T-helper 2 cell treated with Interferon-gamma antibody and Interleukin-4, amounts not matched to agents 100 ng/mL and 5 ng/mL, for 36 hours (primary cell): ENCODE results near the gene ZFHX3. TPM values are rescaled to one million over a fixed set of nuclear protein-coding genes. Genes with fewer than 3 reads are reported as not detected.

Experiments used
- intact Hi-C: fragments of 100-400 bp; cut with micrococcal nuclease; formaldehyde crosslinking; loops from one replicate; pipeline ENCODE4 v1.15.1; 2023
- total RNA-seq: library from RNA; stranded (reverse); gene quantifications from 2 replicates; pipeline ENCODE4 v1.2.3, GENCODE V29; 2022

Gene ZFHX3
- total RNA-seq, 1 donor from 2014 or later, result 1.2 TPM

DNA sequence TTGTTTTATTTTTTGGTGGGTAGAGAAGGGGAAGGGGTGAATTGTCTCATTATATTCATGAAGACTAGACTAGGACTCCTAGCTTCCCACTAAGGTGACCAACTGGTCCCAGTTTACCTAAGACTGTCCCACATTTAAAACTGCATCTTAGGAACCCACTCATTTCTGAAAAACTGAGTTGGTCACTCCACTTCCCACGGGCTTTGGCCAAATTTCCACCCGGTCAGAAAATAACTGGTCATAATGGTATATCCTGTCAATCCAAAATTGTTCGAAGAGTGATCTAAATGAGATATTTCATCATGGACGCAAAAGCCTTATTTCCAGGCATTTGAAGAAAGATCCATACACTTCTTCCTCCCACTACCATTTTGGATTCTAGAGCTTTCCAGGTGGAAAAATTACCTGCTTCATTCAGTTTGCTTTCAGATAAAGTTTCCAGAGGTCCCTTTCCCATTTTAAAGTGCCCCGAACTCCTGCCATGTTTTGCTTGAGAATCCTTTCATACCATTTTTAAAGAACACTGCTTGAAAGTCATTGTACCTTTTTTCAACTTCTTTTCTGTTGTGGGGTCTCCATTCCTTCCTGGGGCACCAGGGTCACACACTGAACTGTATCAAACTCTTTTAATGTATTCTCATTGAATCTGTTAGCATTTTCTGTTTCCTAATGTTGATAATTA, 21.8 kb upstream of the ZFHX3 start:
- intact Hi-C loops, result no loop called here

DNA sequence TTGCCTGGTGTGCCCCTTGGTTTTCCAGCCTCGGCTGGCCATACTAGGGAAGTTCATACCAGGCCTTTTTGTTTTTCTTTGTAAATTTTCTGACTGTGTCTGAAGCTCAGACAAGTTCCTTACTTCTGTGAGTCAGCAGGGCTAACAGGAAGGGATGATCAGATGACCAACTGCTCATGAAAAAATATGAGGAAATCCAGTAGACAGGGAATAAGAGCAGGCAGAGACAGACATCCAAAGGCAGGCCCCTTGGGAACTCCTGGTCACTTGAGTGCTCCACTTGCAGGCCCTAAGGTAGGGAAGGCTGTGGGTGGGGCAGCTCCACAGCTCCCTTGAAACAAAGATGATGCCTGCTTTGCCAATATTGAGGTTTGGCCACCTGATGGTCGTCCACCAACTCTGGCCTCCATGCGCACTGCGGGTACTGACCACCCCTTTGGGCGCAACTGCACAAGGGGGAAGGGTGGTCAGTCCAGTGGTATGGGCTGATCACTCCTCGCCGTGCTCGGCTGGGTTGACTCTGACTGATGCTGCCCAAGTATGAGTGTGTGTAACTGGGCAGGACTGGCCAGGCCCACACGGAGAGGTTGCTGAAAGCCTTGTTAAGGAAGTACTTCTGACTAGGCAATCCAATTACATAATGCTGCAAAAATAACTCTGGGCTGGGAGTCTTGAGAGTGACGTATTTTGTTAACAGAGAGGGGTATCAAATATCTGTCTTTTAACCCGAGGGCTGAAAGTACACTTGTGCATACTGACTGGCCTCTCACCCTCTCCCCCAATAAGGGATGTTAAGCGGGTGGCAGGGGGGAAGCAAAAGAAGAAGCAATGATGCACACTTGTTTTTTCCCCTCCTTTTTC, 20.8 kb upstream of the ZFHX3 start:
- intact Hi-C loops, result no loop called here

DNA sequence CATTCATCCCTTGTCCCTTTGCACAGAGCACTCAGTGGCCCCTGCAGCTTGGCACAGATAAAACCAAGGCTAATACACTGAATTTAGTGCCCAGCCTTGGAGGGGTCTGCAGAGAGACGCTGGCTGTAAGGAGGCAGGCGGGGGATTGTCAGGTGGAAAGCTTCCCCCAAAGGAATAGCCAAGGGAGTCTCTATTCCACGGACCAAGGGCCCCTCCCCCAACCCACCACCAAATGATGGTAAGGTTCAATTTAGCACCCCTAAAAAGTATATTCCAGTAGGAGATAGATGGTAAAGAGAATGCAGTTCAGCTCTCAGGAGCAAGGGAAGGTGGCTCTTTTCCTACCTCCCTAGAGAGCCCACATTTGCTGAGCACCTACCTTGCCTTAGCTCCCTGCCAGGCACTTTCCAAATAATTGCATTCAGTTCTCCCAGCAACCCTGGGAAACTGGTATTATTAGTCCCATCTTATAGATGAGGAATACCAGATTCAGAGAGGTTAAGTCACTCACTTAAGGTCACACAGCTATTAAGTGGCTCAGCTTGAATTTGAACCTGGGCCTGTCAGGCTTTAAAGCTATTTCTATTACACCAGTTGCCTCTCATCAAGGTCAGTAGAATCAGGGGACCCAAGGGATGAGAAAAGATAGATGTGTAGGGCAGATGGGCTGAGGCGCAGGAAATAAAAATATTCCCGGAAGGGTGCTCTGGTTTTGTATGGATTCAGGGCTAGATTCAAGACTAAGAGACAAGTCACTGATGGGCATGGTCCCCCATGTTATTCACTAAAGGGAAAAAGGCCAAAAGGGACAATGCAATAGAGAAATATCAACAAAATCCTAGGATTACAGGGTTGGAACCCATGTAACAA, 20.0 kb upstream of the ZFHX3 start:
- intact Hi-C loops, result no loop called here

DNA sequence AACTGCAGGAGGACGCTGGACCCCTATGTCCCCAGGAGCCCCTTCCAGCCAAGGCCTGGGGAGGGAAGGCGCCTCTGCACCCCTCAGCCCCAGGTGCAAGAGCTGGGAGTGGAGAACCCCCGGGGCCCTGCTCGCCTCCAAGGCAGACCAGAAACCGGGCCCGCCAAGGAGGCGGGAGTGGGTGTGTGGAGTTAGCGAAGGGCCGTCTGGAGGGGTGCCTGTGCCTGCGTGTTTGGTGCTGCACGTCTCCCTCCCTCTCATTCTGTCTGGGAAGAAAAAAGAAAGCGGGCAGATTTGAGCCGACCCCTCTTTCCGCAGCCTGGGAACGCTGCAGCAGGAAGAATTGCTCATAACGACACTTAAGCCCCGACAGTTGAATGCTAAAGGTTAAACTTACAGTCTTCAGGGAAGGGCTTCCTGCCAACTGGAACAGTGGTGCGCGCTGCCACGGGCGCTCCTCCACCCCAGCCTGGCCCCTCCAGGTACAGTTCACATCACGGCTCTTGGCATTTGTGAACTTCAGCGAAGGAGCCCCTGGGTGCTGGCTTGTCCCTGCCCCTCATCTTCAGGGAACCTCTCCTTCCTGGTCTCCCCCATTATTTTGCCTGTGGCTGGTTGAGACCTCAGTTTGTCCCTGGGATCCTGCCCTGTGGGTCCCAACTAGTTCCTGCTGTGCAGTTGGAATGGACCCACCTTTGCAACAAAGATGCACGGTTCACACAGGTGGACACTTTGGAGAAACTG, 19.2 kb upstream of the ZFHX3 start:
- intact Hi-C loops, result no loop called here

DNA sequence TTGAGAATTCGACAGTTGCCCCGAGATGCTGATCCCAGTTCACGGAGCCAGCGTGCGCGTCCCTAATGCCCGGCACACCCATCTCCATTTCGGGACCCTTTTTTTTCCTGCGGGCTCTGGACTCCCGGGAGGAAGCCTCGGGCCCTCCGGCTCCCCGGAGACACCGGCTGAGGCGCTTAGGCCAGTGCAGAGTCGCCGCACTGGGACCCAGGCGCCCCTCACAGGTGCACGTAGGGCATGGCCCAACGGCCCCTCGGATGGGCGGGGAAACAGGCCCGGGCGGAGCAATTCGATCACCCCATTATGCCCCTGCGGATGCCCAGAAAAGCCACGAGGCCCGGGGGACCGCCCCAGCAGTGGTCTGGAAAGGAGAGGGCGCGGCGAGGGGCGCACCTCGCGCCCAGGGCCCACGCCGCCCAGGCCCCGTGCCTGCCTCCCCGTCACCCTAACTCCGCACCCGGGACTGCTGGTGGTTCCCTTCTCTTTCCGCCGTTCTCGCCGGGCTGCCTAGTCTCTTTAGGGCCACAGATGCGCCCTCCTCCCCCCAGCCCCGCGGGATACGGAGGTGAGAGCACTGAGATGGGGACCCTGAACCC, 18.5 kb upstream of the ZFHX3 start:
- intact Hi-C loops, result no loop called here

DNA sequence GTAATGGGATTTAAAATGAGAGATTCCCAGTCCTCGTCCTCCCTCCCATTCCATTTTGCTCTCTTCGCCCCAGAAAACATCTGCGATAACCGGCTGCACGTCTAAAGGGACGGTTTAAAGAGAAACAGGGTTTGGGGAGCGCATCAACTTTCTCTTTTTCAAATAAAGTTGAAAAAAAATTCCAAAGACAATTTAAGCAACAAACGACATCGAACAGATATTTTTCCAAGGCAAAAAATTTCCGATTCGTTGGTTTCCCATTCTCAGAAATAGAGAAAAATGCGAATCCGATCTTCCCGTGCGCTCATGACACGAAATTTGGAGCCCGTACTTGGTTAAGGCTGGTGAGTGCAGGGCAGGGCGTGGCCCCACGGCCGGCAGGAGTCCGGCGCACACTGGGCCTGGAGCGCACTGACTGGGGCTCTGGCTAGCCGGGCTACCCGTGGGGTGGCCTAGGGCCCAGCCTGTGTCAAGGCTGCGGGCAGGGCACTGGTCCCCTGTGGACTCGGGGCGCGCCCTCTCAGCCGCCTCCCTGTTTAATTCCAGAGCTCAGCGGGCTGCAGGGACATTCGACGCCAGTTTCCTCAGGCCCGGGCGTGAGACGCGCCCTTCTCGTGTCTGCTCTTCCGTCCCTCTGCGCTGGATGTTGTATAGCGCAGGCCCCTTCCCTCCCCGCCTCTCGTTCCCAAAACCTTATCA, 17.9 kb upstream of the ZFHX3 start:
- intact Hi-C loops, result no loop called here

DNA sequence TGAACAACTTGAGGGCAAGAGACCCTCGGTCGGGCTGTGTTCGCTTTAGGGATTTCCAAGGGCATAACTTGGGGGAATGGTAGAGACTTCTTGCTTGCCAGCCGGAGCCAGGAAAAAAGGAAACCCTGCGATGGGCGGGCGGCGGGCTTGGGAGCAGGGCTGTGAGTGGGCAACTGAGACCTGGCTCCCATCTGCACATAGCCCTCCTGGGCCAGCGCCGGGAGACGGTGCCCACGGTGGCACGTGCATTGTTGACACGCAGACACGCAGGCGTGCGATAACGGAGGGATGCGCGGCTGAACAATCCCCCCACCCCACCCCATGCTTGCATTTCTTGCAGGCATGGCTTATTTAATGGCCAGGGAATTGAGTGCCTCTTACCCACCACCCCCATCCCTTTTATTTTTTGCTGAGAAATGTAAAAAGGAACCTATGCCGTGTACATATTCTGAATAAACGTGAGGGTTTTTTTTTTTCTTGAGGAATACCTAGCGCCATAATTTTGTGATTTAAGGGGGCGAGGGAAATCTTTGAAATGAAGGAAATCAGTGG, 17.1 kb upstream of the ZFHX3 start:
- intact Hi-C loops, result no loop called here

DNA sequence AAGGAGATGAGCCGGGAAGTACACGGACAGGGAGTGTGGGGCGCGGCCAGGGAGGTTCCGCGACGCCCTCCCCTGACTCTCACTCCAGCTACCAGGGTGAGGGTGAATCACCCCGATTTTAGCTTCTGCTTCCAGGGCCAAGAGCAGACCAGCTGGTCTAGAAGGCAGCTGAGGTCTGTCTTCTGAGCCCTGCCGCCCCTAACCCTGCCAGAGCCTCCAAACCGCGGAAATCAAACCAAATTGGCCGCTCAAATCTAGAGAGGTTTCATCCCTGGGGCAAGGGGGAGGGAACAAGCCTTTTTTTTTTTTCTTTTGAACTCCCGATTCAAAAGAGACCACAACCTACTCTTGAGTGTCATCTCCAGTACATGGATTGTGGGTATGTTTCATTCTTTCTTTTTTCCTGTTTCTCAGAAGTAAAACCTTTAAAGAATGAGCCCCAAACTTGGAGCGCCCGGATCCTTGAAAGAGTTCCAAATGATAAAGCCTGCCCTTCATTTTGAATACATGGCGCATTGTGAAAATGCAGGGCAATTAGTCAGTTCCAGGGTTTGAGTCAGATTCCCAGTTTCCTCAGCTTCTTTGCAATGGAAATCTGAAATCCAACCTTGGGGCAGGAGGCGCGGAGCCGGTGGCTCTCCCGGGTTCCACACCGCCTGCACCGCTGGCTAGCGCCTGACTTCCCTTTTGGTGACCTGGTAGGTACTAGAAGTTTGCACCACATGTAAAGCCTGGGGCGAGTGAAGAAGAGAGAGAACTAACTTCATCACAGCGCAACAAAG, 16.5 kb upstream of the ZFHX3 start:
- intact Hi-C loops, result no loop called here

DNA sequence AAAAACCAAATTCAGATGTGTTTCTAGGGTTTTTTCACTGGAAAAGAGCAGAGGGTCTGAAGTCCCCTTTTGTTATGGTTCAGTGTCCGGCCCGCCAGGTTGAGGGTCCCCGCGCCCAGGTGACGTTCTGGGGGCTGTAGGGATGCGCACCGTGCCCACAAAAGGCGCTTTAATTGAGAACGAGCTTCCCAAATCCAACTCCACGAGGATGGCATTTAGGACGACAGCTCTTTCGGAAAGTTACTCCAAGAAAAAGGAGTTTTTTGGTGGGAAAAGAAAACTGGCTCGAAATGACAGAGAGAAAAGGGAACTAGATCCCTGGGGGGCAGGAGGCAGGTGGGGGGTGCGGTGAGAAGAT, 15.9 kb upstream of the ZFHX3 start:
- intact Hi-C loops, result no loop called here

DNA sequence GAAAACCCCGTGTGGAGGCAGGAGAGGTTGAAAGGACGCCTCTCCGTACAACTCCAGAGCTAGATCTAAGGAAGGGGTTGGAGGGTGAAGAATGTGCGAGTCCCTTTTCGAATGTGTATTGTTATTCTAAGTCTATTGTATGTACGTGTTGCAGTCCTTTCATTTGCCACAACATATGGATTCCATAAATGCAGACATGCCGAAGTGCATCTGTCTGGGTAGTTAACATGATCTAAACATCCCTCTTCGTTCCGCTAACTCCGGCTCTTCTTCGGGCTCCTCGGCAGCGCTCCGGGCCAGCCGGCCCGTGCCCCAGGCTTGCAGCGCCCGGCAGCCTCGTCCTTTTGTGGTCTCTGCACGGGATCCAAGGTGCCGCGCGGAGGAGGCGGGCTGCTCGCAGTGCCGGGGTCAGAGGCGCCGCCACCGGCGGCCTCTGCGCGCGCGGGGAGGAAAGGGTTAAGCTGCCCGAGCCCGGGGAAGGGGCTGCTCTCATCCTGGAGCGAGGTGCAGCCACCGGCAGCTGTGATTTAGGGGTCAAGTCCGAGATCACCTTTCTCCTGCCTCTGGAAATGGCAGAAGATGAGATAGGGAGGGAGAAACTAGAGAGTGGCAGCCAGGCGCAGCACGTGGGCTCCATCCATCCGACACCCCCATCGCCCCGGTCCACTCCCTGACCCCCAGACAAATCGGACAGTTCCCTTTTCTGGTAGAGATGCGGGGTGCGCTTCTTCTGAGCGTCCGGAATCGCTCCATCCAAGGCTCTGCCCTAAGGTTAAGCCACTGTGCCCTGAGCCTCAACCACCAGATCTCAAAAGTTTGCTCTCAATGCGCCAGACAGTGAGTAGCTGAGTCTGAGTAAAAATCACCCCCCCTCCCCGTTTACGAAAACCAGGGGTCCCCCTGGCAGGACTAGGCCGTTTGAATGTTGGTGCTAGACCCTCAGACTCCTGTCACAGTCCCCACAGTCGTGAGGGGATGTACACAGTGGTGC, 15.1 kb upstream of the ZFHX3 start:
- intact Hi-C loops, result no loop called here

DNA sequence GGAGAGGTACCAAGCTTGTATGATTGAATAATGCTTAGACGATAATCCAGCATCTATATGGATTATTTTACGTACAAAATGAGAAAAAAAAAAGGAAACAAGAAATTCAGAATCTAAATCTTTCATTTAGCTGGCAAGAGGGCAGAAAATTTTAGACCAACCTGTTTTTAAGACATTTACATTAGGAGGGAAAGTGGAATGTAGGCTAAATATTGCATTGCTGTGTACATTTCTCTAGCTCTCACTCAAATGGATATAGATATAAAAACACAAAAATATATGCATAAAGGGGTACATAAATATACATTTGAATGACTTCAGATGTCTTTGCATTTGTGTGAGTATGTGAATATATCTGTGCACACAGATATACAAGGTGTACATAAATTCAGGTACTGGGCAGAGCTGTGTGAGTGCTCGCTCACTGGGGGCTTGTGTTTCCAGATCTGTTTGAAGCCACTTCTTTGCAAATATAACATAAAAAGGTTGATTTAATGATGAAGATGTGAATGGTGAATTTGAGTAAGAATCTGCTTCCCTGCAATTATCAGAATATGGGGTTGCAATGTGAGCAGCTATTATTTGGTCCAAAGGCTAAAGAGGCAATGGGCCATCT, 14.2 kb upstream of the ZFHX3 start:
- intact Hi-C loops, result no loop called here

DNA sequence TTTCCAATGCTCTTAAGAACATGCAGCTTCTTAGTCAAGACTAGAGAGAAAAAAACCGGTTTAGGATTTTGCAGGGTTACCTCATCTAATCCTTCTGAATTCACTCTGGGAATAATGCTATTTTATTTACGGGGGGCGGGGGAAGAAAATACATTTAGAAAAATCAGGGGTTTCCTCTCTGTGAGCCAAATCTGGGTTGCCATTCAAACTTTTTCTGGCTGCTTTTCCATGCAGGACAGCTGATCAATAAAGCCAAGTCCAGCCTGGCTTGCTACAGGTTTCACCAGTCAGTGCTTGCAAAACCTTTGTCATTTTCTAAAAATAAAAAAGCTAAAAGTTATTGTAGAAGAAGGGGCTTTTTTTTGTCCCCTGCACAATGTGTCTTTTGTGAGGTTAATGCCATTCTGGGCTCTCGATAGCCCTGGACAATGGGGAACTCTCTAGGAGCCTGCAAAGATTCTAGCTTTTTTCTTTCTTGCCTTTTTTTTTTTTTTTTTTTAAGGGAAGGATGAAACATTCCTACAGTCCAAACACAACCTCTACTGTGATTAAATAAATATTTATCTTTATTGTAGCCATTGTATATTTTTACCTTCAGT, 13.1 kb upstream of the ZFHX3 start:
- intact Hi-C loops, result no loop called here

DNA sequence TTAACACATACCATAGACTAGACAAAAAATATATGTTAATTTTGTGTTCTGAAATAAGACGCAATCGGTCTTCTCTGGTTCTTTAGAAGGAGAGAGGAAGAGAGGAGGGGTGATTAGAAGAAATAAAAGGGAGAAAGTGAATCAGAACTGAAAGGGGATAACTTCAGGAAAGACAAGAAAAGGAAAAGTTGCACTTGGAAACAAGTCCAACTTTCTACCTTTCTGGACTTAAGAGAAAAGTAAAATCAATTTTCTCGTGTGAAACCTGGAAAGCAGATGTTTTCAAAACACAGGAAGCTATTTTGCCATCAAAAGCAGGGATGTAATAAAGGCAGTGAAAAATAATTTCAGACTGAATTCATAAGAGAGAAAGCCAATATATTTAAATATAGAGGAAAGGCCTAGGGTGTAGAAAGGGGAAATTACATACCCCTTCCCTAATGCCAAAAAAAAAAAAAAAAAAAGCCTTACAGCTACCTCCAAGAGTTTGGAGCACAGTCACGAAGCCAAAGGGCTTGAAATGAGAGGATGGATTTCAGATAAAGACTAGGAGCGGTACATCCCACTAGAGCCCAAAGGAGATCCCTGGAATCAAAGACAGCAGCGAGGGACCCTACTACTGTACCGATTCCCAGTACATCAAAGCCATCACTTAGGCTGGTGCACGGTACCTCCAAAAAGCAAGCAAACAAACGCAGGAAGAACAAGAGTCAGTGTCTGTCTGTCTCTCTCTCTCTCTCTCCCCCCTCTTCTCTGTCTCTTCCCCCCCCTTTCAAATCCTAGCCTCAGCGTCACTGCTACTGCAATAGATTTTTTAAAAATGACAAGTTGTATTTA, 12.1 kb upstream of the ZFHX3 start:
- intact Hi-C loops, result loop anchor here (5.0 kb wide), 2 partner anchors 228 to 398 kb away; no protein-coding TSS in a partner anchor

DNA sequence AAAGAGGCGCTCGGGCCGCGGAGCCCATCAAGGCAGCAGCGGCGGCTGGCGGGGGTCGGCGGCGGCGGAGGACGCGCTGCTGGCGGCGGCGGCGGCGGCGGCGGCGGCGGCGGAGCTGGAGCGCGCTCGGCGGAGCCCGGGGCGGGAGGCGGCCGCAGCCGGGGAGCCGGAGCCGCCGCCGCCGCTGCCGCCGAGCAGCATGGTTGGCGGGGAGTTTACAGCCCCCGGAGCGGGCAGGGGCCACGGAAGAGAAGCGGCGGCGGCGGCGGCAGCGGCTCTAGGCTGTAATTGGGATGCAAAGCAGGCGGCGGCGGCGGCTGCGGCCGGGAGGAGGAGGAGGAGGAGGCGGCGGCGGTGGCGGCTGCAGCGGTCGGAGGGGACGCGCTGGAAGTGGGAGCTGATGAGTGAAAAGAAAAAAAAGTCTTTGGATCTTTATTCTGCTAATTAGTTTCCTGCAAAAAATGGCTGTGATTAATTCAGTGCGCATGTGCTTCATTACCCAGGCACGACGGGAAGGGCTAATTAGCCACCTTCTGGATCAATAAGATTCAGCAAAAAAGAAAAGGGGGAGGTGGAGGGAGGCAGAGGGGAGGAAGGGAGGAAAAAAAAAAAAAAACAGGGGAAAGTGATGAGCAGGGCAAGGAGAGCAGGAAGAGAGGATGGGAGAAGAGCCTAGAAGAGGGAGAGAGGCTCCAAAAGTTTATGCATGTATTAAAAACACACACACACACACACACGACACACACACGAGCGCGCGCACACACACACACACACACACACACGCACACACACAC, 10.9 kb upstream of the ZFHX3 start:
- intact Hi-C loops, result loop anchor here (5.0 kb wide), 2 partner anchors 227 to 397 kb away; no protein-coding TSS in a partner anchor

DNA sequence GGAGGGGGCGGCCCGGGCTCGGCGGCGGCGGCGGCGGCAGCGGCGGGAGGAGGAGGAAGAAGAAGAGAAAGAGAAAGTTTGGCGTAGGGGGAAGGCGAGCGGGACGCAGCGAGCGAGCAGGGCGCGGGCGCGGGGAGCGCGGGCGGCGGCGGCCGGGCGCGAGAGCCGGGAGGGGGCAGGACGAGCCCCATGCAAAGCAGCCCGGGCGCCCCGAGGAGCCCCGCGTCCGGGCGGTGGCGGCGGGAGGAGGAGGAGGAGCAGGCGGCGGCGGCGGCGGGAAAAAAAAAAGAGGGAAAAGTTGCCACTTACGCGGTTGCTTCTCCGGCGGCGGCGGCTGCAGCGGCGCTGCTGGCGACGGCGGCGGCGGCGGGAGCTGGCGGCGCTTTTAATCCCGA, 10.3 kb upstream of the ZFHX3 start:
- intact Hi-C loops, result loop anchor here (5.0 kb wide), 2 partner anchors 226 to 396 kb away; no protein-coding TSS in a partner anchor
